ENCODE results near the gene DDOST.

The DDOST gene

GRCh38 chr1:20693623-20694022 lies 32.5 kb upstream of the DDOST start:
- no peak overlapping the region for H3K4me3 ChIP-seq (ENCODE audit: control insufficient read depth, low read depth, low read length)
- TF ChIP-seq, protein P1, sequence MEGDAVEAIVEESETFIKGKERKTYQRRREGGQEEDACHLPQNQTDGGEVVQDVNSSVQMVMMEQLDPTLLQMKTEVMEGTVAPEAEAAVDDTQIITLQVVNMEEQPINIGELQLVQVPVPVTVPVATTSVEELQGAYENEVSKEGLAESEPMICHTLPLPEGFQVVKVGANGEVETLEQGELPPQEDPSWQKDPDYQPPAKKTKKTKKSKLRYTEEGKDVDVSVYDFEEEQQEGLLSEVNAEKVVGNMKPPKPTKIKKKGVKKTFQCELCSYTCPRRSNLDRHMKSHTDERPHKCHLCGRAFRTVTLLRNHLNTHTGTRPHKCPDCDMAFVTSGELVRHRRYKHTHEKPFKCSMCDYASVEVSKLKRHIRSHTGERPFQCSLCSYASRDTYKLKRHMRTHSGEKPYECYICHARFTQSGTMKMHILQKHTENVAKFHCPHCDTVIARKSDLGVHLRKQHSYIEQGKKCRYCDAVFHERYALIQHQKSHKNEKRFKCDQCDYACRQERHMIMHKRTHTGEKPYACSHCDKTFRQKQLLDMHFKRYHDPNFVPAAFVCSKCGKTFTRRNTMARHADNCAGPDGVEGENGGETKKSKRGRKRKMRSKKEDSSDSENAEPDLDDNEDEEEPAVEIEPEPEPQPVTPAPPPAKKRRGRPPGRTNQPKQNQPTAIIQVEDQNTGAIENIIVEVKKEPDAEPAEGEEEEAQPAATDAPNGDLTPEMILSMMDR (conservative IDR thresholded peaks at IDR 0.05; ENCODE audit: control insufficient read depth, insufficient read depth, low read depth, low read length): no peak
- no peak for DNase-seq (ENCODE audit: low read depth)

- no peak overlapping the region for H3K4me3 ChIP-seq (ENCODE audit: control insufficient read depth, low read depth, low read length)
- no peak for DNase-seq (ENCODE audit: low read depth)
- TF ChIP-seq, protein P1 (conservative IDR thresholded peaks at IDR 0.05; ENCODE audit: control insufficient read depth, insufficient read depth, low read depth, low read length): no peak
Measured at GRCh38 chr1:20691872-20692271, 30.7 kb upstream of the DDOST start.

- H3K4me3 ChIP-seq (ENCODE audit: control insufficient read depth, low read depth, low read length): no peak overlapping the region
- no peak for DNase-seq (ENCODE audit: low read depth)
- TF ChIP-seq, protein P1 (conservative IDR thresholded peaks at IDR 0.05; ENCODE audit: control insufficient read depth, insufficient read depth, low read depth, low read length): no peak
Measured at GRCh38 chr1:20689645-20690056, 28.5 kb upstream of the DDOST start.

- TF ChIP-seq, protein P1 (conservative IDR thresholded peaks at IDR 0.05; ENCODE audit: control insufficient read depth, insufficient read depth, low read depth, low read length): no peak
- no peak overlapping the region for H3K4me3 ChIP-seq (ENCODE audit: control insufficient read depth, low read depth, low read length)
- DNase-seq (ENCODE audit: low read depth): no peak
Measured at GRCh38 chr1:20686883-20687725, 25.9 kb upstream of the DDOST start.

- no peak for DNase-seq (ENCODE audit: low read depth)
- TF ChIP-seq, protein P1 (conservative IDR thresholded peaks at IDR 0.05; ENCODE audit: control insufficient read depth, insufficient read depth, low read depth, low read length): no peak
Measured at GRCh38 chr1:20685741-20686140, 24.6 kb upstream of the DDOST start.

DNA sequence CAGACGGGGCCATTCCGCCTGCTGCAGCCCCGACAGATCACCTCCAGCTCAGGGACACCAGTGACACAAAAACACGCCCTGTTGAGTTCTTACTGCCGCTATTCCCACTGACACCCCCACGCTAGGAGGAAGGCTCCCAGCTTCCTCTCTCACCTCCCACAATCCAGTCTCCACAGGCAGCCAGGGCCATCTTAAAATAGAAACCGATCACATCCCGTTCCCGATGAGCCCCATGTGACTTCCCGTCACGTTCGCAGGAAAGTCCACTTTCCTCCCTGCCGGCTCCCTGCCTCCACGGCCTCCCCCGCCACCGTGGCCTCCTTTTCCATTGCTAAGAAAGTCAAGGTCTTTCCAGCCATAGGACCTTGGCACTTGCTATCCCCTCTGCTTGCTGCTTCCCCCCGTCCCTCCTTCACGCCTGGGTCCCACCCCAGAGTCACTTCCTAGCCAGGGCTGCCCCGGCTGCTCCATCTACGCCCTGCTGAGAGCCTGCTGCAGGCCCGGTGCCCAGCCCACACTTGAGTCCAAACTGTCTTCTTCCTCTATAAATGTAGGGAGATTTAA lies 24.0 kb upstream of the DDOST start:
- DNase-seq (ENCODE audit: low read depth): no peak
- H3K4me3 ChIP-seq (ENCODE audit: control insufficient read depth, low read depth, low read length): no peak overlapping the region
- TF ChIP-seq, protein P1 (conservative IDR thresholded peaks at IDR 0.05; ENCODE audit: control insufficient read depth, insufficient read depth, low read depth, low read length): no peak

More at GRCh38 chr1:20685741-20686140, 24.6 kb upstream of the DDOST start:
- no peak overlapping the region for H3K4me3 ChIP-seq (ENCODE audit: control insufficient read depth, low read depth, low read length)

All from fibroblast of mammary gland (primary cell).